HG03108 (cell line): Measurements from ENCODE around the gene SNTA1.
A peak's percentile ranks its signal among the peaks of the same experiment; 100 is the strongest.
"Not testable (repeated sequence)": the region's sequence is repeated elsewhere in the genome, so short reads cannot be mapped to it uniquely, and the experiment has no call there.

ENCODE experiments used
- ATAC-seq: cut with Tn5 transposase; IDR thresholded peaks from one replicate; pipeline ENCODE4 v1.9.1; 2021; ENCODE audit warnings: moderate library complexity; ENCODE audit not compliant: unreplicated experiment

The SNTA1 gene

DNA sequence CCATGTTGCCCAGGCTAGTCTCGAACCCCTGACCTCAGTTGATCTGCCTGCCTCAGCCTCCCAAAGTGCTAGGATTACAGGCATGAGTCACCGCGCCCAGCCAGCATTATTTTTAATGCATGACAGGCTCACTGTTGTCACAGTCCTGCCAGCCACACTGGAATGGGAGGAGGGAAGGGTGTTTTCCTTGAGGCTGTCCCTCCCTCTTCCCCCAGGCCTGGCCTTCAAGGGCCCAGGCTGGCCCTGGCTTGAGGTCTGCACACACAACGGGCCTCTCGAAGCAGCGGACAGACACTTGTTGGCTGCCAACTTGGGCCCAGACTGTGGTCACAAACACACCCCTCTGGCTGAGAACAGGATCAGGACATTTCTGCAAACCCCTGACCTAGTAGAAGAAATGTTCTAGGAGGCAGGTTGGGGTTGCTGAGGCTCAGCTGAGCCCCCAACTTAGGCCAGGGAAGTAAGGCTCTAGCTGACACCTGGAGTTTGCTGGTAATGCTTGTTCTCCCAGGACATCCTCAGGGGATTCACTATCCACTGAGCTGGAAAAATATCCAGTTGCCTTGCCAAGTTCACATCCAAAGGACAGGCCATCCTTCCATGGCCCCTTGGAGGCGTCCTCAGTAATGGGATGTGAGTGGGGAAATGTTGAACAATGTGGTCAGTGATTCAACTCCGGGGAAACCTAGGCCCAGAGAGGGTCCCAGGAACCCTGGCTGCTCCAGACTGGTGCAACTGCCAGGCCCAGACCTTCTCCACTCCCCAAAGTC is 9.9 kb downstream of the SNTA1 start:
- ATAC-seq: no peak

GRCh38 chr20:33431797-33432381 is 11.7 kb downstream of the SNTA1 start:
- ATAC-seq: no peak

DNA sequence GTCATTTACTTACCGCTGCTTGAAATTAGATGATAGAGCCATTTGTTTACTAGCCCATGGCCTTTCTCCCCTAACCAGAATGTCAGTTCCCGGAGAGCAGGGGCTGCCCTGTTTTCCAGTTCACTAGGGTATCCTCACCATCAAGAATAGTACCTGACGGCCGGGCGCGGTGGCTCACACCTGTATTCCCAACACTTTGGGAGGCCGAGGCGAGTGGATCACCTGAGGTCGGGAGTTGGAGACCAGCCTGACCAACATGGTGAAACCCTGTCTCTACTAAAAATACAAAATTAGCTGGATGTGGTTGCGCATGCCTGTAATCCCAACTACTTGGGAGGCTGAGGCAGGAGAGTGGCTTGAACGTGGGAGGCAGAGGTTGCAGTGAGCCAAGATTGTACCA is 19.7 kb downstream of the SNTA1 start:
- not testable (repeated sequence) for ATAC-seq

- ATAC-seq: no peak
Measured at GRCh38 chr20:33423141-33423834, 20.3 kb downstream of the SNTA1 start.

- no peak for ATAC-seq
Measured at GRCh38 chr20:33419140-33419974, 24.2 kb downstream of the SNTA1 start.

DNA sequence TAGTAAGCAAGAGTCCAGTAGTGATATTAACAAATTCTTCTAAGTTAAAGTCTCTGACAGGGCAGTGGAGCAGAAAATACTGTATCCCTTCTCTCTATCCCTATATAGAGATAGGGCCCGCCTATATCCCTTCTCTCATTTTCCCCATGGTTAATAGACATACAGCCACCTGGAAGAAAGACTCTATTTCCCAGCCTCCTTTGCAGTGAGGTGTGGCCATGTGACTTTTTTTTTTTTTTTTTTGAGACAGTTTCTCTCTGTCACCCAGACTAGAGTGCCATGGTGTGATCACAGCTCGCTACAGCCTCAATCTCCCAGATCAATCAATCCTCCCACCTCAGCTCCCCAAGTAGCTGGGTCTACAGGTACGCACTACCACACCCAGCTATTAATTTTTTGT is 25.5 kb downstream of the SNTA1 start:
- no peak for ATAC-seq

- ATAC-seq: no peak
Measured at GRCh38 chr20:33415948-33416347, 27.6 kb downstream of the SNTA1 start.

GRCh38 chr20:33412484-33412838 is 31.1 kb downstream of the SNTA1 start:
- ATAC-seq: no peak

DNA sequence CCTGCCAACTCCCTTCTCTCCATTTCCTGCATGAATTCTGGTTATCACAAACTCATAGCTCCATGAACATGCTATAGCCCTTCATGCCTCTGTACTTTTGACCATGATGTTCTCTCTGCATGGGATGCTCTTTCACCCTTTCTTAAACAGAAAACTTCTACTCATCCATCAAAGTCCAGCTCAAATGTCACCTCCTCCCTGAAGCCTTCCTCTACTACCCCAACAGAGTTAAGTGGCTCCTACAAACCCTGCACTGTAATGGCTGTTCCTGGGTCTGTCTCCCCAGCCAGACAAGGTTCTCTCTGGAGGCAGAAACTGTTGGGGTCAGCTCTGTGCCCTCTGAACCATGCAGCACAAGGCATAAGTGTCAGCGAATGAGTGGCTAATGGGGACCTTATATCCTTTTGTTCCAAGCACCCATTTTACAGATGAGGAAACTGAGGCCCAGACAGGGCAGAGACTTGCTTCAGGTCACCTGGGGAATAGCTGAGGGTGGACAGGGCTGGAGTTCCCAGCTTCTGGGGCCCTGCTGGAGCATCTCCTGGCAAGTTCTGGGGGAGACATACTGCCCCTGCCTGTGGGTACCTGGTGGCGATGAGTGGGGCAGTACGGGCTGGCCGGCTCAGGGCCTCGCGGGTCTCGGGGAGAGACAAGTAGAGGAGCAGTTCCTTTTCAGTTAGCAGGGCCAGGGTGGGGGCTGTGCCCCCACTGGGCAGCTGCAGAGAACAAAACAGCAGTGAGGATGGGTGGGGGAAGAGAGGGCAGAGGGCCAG is 31.7 kb downstream of the SNTA1 start:
- ATAC-seq: no peak

GRCh38 chr20:33411242-33411641 is 32.3 kb downstream of the SNTA1 start:
- no peak for ATAC-seq

GRCh38 chr20:33410081-33410742 is 33.4 kb downstream of the SNTA1 start:
- ATAC-seq: no peak

- no peak for ATAC-seq
Measured at GRCh38 chr20:33408716-33409654, 34.6 kb downstream of the SNTA1 start.

- ATAC-seq: no peak
Measured at GRCh38 chr20:33408313-33408712, 35.2 kb downstream of the SNTA1 start.

- no peak for ATAC-seq
Measured at GRCh38 chr20:33407796-33408195, 35.8 kb downstream of the SNTA1 start.

DNA sequence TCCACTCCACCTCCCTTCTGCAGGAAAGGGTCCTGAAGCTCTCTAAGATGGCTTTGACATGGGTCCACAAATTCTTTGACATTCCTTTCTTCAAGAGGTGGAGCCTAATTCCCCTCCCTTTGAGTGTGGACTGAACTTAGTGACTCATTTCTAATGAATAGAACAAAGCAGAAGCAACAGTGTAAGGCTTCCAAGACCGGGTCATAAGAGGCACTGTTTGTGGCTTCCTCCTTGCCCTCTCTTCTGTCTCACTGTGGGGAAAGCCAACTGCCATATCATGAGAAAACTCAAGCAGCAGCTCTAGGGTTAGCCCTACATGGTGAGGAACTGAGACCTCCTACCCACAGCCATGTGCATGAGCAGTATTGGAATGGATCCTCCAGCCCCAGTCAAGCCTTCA is 36.3 kb downstream of the SNTA1 start:
- ATAC-seq: no peak

- ATAC-seq: no peak
Measured at GRCh38 chr20:33404281-33404680, 39.3 kb downstream of the SNTA1 start.

- no peak for ATAC-seq
Measured at GRCh38 chr20:33401921-33402369, 41.6 kb downstream of the SNTA1 start.

- ATAC-seq: peak; percentile 83
Measured at GRCh38 chr20:33401184-33401920, 42.2 kb downstream of the SNTA1 start, which contains the start of gene CDK5RAP1. Gene CDK5RAP1, minus strand, starts transcription at chr20:33401519. Its CDS starts 4,455 bp downstream, at chr20:33397064.
